SK-N-MC (cell line): ENCODE data around the gene SH3RF1.

ENCODE experiments used
- DNase-seq: peaks from one replicate; pipeline ENCODE4 v3.0.0-alpha.2; 2011; ENCODE audit warnings: low read depth, low spot score
- H3K27ac ChIP-seq: fragments of 200-600 bp; sonication (generic); 2 replicates; pipeline ENCODE4 v1.5.1; 2016; ENCODE audit warnings: mixed run types
- H3K36me3 ChIP-seq: fragments of 200-600 bp; sonication (generic); 2 replicates; pipeline ENCODE4 v1.6.1; 2017; ENCODE audit warnings: antibody characterized with exemption, low read length, mixed read lengths; ENCODE audit not compliant: insufficient read depth
- H3K4me3 ChIP-seq: fragments of 200-600 bp; sonication (generic); 2 replicates; pipeline ENCODE4 v1.5.1; 2016
- H3K9ac ChIP-seq: fragments of 200-600 bp; sonication (generic); 2 replicates; pipeline ENCODE4 v1.8.0; 2017; ENCODE audit warnings: mixed run types, mixed read lengths; ENCODE audit not compliant: insufficient read length
- H3K9me3 ChIP-seq: fragments of 200-600 bp; sonication (generic); 2 replicates; pipeline ENCODE4 v1.6.1; 2017; ENCODE audit warnings: low read depth, mild to moderate bottlenecking, antibody characterized with exemption, low read length, moderate library complexity, mixed read lengths
- EZH2 ChIP-seq: fragments of 200-600 bp; sonication (generic); IDR thresholded peaks from one replicate; pipeline ENCODE4 v1.6.1; 2017; ENCODE audit warnings: antibody characterized with exemption
- FOXP2 ChIP-seq: optimal IDR thresholded peaks from 2 replicates; pipeline ENCODE3; 2011; ENCODE audit warnings: mild to moderate bottlenecking, moderate library complexity; ENCODE audit not compliant: insufficient read depth; ENCODE audit errors: extremely low read length, control extremely low read depth
- POLR2AphosphoS5 ChIP-seq: IDR thresholded peaks from 2 replicates; pipeline ENCODE4 v1.6.1; 2012; ENCODE audit warnings: mild to moderate bottlenecking, low read depth, low read length, borderline replicate concordance

The SH3RF1 gene

GRCh38 chr4:169079942-169080827 is 190.6 kb downstream of the SH3RF1 start:
- peak overlapping the region; percentile 92 for H3K27ac ChIP-seq
- H3K9me3 ChIP-seq = no peaks in the 10 kb centered on the region
- TF ChIP-seq POLR2AphosphoS5 (no peak), EZH2 (no peak), FOXP2 (no peak)
- H3K36me3 ChIP-seq = no peaks in the 10 kb centered on the region
- peak overlapping the region; percentile 69 for H3K4me3 ChIP-seq
- peak overlapping the region; percentile 13 for H3K9ac ChIP-seq
- DNase-seq = peak; percentile 26

DNA sequence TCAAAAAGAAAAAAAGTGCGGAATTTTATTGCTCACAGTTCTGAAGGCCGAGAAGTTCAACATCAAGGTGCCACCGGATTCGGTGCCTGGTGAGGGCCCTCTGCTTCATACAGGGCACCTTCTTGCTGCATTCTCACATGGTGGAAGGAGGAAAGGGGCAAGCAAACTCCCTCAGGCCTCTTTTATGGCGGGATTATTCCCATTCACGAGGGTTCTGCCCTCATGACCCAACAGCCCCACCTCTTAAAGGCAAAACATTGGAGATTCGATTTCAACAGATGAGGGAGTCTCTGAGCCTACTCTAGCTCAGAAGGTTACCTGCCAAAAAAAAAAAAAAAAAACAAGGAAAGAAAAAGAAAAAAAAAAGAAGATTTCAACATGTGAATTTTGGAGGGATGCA is 196.6 kb downstream of the SH3RF1 start:
- TF ChIP-seq POLR2AphosphoS5 (no peak), FOXP2 (no peak), EZH2 (no peak)
- Histone ChIP-seq H3K27ac (no peak overlapping the region), H3K9me3 (no peaks in the 10 kb centered on the region), H3K4me3 (no peak overlapping the region), H3K36me3 (no peaks in the 10 kb centered on the region), H3K9ac (no peak overlapping the region)
- DNase-seq = no peak

GRCh38 chr4:169071747-169072146 is 199.0 kb downstream of the SH3RF1 start:
- Histone ChIP-seq H3K36me3 (no peaks in the 10 kb centered on the region), H3K9ac (no peak overlapping the region), H3K9me3 (no peaks in the 10 kb centered on the region), H3K4me3 (no peak overlapping the region), H3K27ac (no peak overlapping the region)
- TF ChIP-seq EZH2 = no peak
- no peak for TF ChIP-seq FOXP2
- TF ChIP-seq POLR2AphosphoS5 = no peak
- DNase-seq = no peak

- no peak overlapping the region for H3K4me3 ChIP-seq
- H3K27ac ChIP-seq = peak overlapping the region; percentile 67; the same call in 1 of the 2 replicates
- H3K36me3 ChIP-seq = no peaks in the 10 kb centered on the region
- no peak for TF ChIP-seq EZH2
- TF ChIP-seq POLR2AphosphoS5 = no peak
- no peak overlapping the region for H3K9ac ChIP-seq
- no peak for DNase-seq
- H3K9me3 ChIP-seq = no peaks in the 10 kb centered on the region
Observed at GRCh38 chr4:169070895-169071218, 199.9 kb downstream of the SH3RF1 start.

DNA sequence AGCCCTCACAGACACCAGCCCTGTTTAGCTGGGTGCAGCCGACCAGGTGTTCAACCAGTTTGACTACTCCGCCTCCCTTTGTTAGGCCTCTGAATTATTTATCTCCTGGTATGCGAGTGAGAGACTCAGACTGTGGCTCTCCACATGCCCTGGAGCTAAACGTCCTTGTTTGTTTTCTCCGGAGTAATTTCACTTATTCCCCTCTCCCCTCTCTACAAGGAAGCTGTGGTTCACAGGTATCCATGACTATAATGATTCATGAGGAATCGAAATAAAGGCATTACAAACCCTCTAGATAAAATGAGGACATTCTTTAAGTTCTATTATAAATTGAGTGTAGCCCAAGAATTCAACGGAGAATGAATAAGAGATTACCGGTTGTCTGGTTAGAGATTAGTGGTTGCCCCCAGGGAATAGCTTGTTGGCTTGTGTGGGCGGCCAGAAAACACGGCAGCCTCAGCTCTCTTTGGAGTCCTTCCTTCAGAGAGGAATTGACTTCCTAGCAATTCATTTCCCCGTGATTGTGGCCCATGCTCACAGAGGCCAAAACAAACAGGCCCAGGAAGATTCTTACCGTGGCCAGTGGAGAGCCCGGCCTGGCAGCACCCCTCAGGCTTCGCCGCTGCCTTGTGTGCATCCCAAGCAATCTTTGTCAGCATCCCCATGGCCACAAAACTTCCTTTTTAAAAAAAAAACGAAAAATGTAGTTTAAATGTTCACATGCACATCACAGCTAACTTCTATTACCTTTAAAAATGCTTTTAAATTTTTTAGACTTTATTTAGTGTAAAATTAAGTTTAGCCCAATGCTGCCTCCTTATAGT is 200.5 kb downstream of the SH3RF1 start:
- no peaks in the 10 kb centered on the region for H3K9me3 ChIP-seq
- H3K4me3 ChIP-seq = peak overlapping the region; percentile 62
- H3K36me3 ChIP-seq = no peaks in the 10 kb centered on the region
- no peak for TF ChIP-seq EZH2
- TF ChIP-seq FOXP2 = no peak
- TF ChIP-seq POLR2AphosphoS5 = no peak; the same call in 1 of the 2 replicates
- H3K9ac ChIP-seq = no peak overlapping the region
- peak; percentile 70 for DNase-seq
- peak overlapping the region; percentile 67; the same call in 1 of the 2 replicates for H3K27ac ChIP-seq

DNA sequence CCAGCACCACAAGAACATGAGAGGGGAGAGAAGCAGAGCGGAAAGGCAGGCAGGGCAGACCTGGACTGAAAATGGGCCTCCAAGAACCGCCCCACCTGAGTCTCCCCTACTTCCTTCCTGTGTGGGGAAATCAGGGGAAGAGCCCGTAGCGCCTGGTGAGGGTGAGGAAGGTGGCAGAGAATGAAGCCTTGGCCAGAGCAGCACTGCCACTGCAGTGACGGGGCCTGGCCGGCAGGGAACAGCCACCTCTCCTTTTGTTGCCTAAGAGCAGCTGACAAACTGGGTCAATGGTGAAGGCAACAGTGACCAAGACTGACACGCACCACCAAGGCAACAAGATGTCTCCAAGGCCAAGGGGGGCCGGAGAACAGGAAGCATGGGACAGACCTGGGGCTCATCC is 202.3 kb downstream of the SH3RF1 start:
- no peak for DNase-seq
- Histone ChIP-seq H3K36me3 (no peaks in the 10 kb centered on the region), H3K9me3 (no peaks in the 10 kb centered on the region), H3K4me3 (no peak overlapping the region), H3K9ac (no peak overlapping the region), H3K27ac (no peak overlapping the region)
- TF ChIP-seq FOXP2 (no peak), EZH2 (no peak), POLR2AphosphoS5 (no peak)

DNA sequence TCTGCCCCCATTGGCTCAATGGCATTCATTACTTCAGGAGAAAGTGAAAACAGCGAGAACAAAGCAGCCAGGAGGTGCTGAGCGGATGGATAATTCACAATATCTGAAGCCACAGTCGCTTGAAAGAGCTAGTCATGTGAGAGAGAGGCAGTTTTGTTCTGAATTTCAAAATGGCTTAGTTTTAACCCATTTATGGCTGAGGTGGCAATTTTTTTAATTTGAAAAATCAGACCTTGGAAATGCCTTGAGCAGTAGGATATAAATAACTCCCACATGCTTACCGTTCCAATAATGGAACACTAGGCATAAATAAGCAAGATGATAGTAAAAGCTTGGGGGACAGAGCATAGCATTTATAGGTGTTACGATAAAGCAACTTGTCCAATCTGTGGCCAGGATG is 203.8 kb downstream of the SH3RF1 start:
- Histone ChIP-seq H3K36me3 (no peaks in the 10 kb centered on the region), H3K27ac (no peak overlapping the region), H3K9ac (no peak overlapping the region), H3K4me3 (no peak overlapping the region), H3K9me3 (no peaks in the 10 kb centered on the region)
- TF ChIP-seq FOXP2 (no peak), EZH2 (no peak), POLR2AphosphoS5 (no peak)
- DNase-seq = no peak

- Histone ChIP-seq H3K27ac (no peak overlapping the region), H3K9ac (no peak overlapping the region), H3K4me3 (no peak overlapping the region), H3K9me3 (no peaks in the 10 kb centered on the region), H3K36me3 (no peaks in the 10 kb centered on the region)
- DNase-seq = no peak
- no peak for TF ChIP-seq POLR2AphosphoS5
- TF ChIP-seq FOXP2 = no peak
- no peak for TF ChIP-seq EZH2
Observed at GRCh38 chr4:169064296-169064695, 206.5 kb downstream of the SH3RF1 start.

DNA sequence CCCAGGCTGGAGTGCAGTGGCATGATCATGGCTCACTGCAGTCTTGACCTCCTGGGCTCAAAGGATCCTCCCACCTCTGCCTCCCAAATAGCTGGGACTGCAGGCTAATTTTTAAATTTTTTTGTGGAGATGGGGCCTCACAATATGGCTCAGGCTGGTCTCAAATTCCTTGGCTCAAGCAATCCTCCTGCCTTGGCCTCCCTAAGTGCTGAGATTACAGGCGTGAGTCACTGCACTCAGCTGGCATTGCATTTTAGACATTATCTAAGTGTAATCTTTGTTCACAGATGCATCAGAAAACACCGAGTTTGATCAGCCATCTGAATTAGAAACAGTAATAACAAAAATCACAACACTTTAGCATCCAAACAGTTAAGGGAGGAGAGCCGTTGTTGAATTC is 207.3 kb downstream of the SH3RF1 start:
- Histone ChIP-seq H3K4me3 (no peak overlapping the region), H3K27ac (no peak overlapping the region), H3K9me3 (no peaks in the 10 kb centered on the region), H3K36me3 (no peaks in the 10 kb centered on the region), H3K9ac (no peak overlapping the region)
- TF ChIP-seq POLR2AphosphoS5 (no peak), EZH2 (no peak), FOXP2 (no peak)
- no peak for DNase-seq
